ENCODE data around the gene PTBP3.
A peak's percentile ranks its signal among the peaks of the same experiment; 100 is the strongest.
"Not testable (repeated sequence)": the region's sequence is repeated elsewhere in the genome, so short reads cannot be mapped to it uniquely, and the experiment has no call there.

The PTBP3 gene

DNA sequence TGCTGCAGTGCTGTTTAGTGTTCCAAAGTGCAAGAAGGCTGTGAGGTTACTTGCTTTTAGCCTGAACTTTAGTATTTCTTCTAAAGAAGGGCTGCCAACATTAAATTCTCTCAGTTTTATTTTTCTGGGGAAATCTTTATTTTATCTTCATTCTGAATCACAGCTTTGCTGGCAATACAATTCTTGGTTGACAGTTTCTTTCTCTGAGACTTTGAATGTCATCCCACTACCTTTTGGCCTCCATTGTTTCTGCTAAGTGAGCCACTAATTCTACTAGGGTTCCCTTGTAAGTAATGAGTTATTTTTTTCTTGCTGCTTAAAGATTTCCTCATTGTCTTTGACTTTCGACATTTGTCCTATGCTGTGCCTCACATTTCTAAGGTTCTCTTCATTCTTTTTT, 126.0 kb downstream of the PTBP3 start:
- FAIRE-seq (no peak), DNase-seq (ENCODE audit: insufficient read length, low spot score) (no peak)
- TF ChIP-seq POLR2A (IDR thresholded peaks at IDR 0.05; ENCODE audit: low read depth, low read length): no peak

DNA sequence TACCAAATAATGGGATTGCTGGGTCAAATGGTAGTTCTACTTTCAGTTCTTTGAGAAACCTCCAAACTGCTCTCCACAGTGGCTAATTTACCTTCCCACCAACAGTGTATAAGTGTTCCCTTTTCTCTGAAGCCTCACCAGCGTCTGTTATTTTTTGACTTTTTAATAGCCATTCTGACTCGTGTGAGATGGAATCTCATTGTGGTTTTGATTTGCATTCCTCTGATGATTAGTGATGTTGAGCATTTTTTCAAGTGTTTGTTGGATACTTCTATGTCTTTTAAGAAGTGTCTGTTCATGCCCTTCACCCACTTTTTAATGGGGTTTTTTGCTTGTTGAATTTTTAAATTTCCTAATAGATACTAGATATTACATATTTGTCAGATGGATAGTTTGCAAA, 129.9 kb downstream of the PTBP3 start:
- FAIRE-seq (peak; percentile 23), DNase-seq (ENCODE audit: insufficient read length, low spot score) (no peak)
- no peak for TF ChIP-seq POLR2A (IDR thresholded peaks at IDR 0.05; ENCODE audit: low read depth, low read length)

DNA sequence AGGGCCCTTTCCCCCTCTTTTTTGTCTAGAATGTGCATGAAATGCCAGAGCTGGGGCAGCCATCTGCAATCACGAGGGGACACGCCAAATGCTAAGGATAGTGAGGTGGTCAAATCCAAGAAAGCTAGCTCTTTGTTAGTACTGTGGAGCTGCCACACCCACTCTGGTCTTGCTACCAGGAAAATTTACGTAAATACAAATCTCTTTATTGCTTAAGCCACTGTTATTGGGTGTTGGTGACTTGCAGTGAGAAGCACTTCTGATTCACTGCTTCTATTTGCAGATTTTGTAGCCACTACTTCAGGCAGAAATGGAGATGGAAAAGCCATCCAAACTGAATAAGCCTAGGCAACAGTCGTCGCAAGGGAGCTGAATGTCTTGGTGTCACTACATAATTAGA, 132.7 kb downstream of the PTBP3 start:
- TF ChIP-seq POLR2A (IDR thresholded peaks at IDR 0.05; ENCODE audit: low read depth, low read length): no peak
- no peak for DNase-seq (ENCODE audit: insufficient read length, low spot score)
- FAIRE-seq: no peak

DNA sequence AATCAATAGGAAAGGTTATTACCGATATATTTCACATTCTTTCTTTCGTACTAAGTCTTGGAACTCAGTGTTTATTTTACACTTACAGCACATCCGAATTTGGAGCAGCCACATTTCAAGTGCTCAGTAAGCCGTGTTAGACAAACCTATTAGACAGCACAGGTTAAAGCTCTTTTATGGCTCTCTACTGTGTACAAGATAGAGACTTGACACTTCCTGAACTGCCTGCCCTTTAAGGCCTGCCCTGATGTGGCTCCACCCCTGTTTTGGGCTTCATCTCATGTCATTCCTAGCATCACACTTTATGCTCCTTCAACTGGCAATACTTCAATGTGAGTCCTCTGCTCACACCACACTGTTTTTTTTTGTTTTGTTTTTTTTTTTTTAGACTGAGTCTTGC, 134.8 kb downstream of the PTBP3 start:
- no peak for TF ChIP-seq POLR2A (IDR thresholded peaks at IDR 0.05; ENCODE audit: low read depth, low read length)
- DNase-seq (ENCODE audit: insufficient read length, low spot score) (no peak), FAIRE-seq (peak; percentile 41)

DNA sequence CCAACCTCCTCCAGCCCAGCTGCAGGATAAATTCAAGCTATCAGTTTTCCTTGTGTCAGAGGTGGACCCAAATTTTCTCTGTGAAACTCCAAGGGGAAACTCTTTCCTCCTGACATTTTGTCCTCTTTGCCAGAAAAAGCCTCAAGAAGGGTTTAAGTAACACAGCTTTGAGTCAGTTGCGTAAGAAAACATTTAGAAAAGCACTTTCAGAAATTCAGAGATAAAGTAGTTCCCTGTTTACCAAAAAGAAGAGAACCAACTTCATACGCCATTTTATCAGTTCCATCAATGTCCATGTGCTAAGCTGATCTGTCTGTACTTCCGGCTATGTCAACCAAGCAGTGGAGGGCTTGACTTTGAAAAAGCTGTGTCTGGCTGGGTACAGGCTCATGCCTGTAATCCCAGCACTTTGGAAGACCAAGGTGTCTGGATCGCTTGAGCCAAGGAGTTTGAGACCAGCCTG, 138.4 kb downstream of the PTBP3 start:
- DNase-seq (ENCODE audit: insufficient read length, low spot score): no peak
- FAIRE-seq: no peak
- TF ChIP-seq POLR2A (IDR thresholded peaks at IDR 0.05; ENCODE audit: low read depth, low read length): no peak

DNA sequence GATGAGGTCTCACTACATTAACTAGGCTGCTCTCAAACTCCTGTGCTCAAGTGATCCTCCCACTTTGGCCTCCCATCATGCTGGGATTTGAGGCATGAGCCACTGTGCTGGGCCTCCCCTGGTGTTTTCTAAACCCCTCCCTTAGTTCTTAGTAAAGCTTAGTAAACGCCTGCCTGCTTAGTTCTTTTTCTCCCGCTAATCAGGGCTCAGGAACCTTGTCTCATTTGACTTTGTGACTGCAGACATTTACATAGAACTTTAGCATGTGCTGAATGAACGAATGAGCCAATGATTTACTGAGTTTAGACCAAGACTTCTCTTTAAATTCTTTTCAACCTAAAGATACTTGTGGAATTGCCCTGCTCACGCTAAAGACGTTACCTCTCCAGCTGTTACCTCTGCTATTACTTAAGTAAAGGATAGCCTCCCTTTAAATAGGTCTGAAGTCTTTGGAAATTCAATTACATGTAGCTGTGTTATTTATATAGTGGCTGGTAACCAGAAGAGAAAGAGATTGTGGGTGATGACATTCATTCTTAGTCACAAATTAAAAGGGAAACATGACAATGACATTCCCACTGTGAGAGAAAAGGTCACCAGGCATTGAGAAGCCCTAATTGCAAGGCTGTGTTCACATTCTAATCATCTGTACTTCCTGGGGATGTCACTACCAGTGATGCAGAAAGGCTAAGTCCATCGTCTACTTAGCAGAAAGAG, 139.7 kb downstream of the PTBP3 start:
- FAIRE-seq (peak; percentile 45), DNase-seq (ENCODE audit: insufficient read length, low spot score) (no peak)
- no peak for TF ChIP-seq POLR2A (IDR thresholded peaks at IDR 0.05; ENCODE audit: low read depth, low read length)

DNA sequence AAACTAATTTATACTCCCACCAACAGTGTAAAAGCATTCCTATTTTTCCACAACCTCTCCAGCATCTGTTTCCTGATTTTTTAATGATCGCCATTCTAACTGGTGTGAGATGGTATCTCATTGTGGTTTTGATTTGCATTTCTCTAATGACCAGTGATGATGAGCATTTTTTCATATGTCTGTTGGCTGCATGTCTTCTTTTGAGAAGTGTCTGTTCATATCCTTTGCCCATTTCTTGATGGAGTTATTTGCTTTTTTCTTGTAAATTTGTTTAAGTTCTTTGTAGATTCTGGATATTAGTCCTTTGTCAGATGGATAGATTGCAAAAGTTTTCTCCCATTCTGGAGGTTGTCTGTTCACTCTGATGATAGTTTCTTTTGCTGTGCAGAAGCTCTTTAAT, 143.1 kb downstream of the PTBP3 start:
- FAIRE-seq; DNase-seq (ENCODE audit: insufficient read length, low spot score): not testable (repeated sequence)

GRCh38 chr9:112188884-112189283, 144.5 kb downstream of the PTBP3 start:
- TF ChIP-seq POLR2A (IDR thresholded peaks at IDR 0.05; ENCODE audit: low read depth, low read length): no peak
- FAIRE-seq: no peak
- no peak for DNase-seq (ENCODE audit: insufficient read length, low spot score)

DNA sequence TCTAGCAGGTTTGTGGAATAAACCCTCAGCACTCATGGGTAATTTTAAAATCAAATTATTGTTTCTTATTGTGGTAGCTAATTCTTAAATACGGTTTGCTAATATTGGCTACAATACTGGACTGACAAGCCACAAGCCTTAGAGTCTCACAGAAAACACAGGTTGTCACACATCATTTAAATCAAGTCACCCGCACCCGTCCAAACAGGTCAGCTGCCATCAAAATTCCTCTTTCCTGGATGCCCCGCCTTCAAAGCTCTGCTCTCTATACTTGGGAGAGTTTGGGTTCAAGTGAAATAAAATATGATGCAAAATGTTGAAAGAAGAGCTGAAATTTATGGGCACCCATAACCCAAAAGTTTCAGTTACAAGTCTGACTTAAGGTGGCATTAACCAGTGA, 146.0 kb downstream of the PTBP3 start:
- FAIRE-seq: no peak
- no peak for DNase-seq (ENCODE audit: insufficient read length, low spot score)
- no peak for TF ChIP-seq POLR2A (IDR thresholded peaks at IDR 0.05; ENCODE audit: low read depth, low read length)

DNA sequence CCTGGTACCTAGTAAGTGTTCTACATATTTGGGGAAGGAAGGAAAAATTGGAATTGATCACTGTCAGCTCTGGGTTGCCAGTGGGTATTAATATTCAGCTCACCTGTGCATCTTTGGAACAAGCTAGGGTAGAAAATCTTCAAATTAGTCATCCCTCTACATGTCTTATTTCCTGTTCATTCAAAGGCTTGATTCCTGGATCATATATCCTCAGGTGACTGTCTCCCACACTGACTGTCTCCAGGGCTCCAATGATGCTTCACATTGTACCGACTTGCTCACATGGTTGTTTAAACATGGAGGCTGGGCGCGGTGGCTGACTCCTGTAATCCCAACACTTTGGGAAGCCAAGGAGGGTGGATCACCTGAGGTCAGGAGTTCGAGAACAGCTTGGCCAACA, 146.7 kb downstream of the PTBP3 start:
- no peak for FAIRE-seq
- no peak for TF ChIP-seq POLR2A (IDR thresholded peaks at IDR 0.05; ENCODE audit: low read depth, low read length)
- DNase-seq (ENCODE audit: insufficient read length, low spot score): no peak

GRCh38 chr9:112184946-112185345, 148.5 kb downstream of the PTBP3 start:
- no peak for DNase-seq (ENCODE audit: insufficient read length, low spot score)
- TF ChIP-seq POLR2A (IDR thresholded peaks at IDR 0.05; ENCODE audit: low read depth, low read length): no peak
- FAIRE-seq: no peak

- DNase-seq (ENCODE audit: insufficient read length, low spot score) (no peak), FAIRE-seq (no peak)
- no peak for TF ChIP-seq POLR2A (IDR thresholded peaks at IDR 0.05; ENCODE audit: low read depth, low read length)
These were observed 149.2 kb downstream of the PTBP3 start for GRCh38 chr9:112184221-112184620.

DNA sequence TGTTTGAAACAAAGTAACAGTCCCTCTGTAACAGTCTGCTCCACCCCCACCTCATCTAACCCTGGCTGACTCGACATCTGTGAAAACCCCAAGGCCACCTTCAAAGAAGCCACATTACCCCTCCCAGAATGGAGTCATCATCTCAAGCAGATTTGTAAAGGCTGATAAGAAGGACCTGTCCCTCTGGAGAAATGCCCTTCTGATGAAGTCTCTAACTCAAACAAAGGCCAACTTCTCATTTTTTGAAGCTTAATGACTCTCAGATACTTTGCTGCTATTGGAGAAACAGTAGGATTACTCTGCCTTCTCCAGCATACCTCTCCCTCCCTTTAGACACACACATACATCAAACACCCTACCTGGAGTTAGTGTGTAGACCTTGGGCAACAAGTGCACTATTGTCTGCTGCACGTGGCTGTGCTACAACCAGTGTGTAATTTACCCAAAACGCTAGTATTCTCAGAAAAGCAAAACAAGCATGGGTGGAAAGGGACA, 153.0 kb downstream of the PTBP3 start:
- no peak for DNase-seq (ENCODE audit: insufficient read length, low spot score)
- FAIRE-seq: peak; percentile 82
- TF ChIP-seq POLR2A (IDR thresholded peaks at IDR 0.05; ENCODE audit: low read depth, low read length): no peak

DNA sequence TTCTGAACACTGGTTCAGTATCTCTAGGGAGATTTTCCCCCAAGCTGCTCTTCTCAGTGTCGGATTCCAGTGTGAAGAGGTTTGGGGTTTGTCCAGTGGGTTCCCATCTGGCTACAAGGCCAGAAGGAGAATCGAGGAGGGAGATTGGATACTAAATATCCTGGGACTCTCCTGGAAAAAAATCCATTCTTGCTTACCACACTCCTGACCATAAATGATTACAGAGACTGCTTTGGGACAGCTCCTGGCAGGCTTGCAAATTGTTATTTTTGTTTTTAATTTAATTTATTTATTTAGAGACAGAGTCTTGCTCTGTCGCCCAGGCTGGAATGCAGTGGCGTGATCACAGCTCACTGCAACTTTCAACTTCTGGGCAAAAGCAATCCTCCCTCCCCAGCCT, 153.6 kb downstream of the PTBP3 start:
- no peak for TF ChIP-seq POLR2A (IDR thresholded peaks at IDR 0.05; ENCODE audit: low read depth, low read length)
- FAIRE-seq: no peak
- DNase-seq (ENCODE audit: insufficient read length, low spot score): no peak

- no peak for FAIRE-seq
- no peak for DNase-seq (ENCODE audit: insufficient read length, low spot score)
- TF ChIP-seq POLR2A (IDR thresholded peaks at IDR 0.05; ENCODE audit: low read depth, low read length): no peak
These were observed 156.9 kb downstream of the PTBP3 start for GRCh38 chr9:112176524-112176923.
